Measurements from ENCODE around the gene LMNTD2. TPM values are rescaled to one million over a fixed set of nuclear protein-coding genes. Genes with fewer than 3 reads are reported as not detected.

The LMNTD2 gene
- total and polyA plus RNA-seq, 2 experiments from 2014 or later = 7.3 to 15.9 TPM

- peaks cover 19% of the 10 kb centered on the region for H3K4me1 ChIP-seq (ENCODE audit: insufficient read depth)
- H3K4me3 ChIP-seq = peak overlapping the region; percentile 62
- peaks cover 5% of the 10 kb centered on the region for H3K79me2 ChIP-seq
- peak overlapping the region; percentile 96 for H3K4me2 ChIP-seq
- no peaks in the 10 kb centered on the region for H3K27me3 ChIP-seq
- WGBS (ENCODE audit: low lambda C conversion rate, missing lambda C conversion rate) = 25% methylated on average over 29 of the region's 41 CpGs
- H3K9me3 ChIP-seq (ENCODE audit: low read depth) = no peaks in the 10 kb centered on the region
- TF ChIP-seq EZH2 (IDR thresholded peaks at IDR 0.05; ENCODE audit: borderline replicate concordance) (no peak), EZH2phosphoT487 (IDR thresholded peaks at IDR 0.05; ENCODE audit: low read depth, severe bottlenecking, unreplicated experiment) (no peak)
- TF ChIP-seq, protein P1, sequence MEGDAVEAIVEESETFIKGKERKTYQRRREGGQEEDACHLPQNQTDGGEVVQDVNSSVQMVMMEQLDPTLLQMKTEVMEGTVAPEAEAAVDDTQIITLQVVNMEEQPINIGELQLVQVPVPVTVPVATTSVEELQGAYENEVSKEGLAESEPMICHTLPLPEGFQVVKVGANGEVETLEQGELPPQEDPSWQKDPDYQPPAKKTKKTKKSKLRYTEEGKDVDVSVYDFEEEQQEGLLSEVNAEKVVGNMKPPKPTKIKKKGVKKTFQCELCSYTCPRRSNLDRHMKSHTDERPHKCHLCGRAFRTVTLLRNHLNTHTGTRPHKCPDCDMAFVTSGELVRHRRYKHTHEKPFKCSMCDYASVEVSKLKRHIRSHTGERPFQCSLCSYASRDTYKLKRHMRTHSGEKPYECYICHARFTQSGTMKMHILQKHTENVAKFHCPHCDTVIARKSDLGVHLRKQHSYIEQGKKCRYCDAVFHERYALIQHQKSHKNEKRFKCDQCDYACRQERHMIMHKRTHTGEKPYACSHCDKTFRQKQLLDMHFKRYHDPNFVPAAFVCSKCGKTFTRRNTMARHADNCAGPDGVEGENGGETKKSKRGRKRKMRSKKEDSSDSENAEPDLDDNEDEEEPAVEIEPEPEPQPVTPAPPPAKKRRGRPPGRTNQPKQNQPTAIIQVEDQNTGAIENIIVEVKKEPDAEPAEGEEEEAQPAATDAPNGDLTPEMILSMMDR (IDR thresholded peaks at IDR 0.05; ENCODE audit: poor library complexity) = no peak
- peak overlapping the region; percentile 26 for H2AFZ ChIP-seq
- peak overlapping the region; percentile 52 for H3K27ac ChIP-seq
- no peak for DNase-seq (ENCODE audit: low spot score)
- H3K36me3 ChIP-seq (replicated peaks; ENCODE audit: insufficient read depth, low read depth) = no peaks in the 10 kb centered on the region
- H3K9me2 ChIP-seq (replicated peaks; ENCODE audit: insufficient read depth) = no peaks in the 10 kb centered on the region
- H4K20me1 ChIP-seq (ENCODE audit: insufficient read depth, poor library complexity, severe bottlenecking) = no peaks in the 10 kb centered on the region
Observed at GRCh38 chr11:567629-568292, 7.2 kb upstream of the LMNTD2 start.

- TF ChIP-seq, protein P1 (IDR thresholded peaks at IDR 0.05; ENCODE audit: poor library complexity) = no peak
- TF ChIP-seq EZH2 (IDR thresholded peaks at IDR 0.05; ENCODE audit: borderline replicate concordance) (no peak), EZH2phosphoT487 (IDR thresholded peaks at IDR 0.05; ENCODE audit: low read depth, severe bottlenecking, unreplicated experiment) (no peak)
- Histone ChIP-seq H3K36me3 (replicated peaks; ENCODE audit: insufficient read depth, low read depth) (no peaks in the 10 kb centered on the region), H3K9me2 (replicated peaks; ENCODE audit: insufficient read depth) (no peaks in the 10 kb centered on the region), H3K4me3 (no peak overlapping the region), H3K27me3 (no peaks in the 10 kb centered on the region), H3K4me2 (peak overlapping the region; percentile 96), H3K27ac (peak overlapping the region; percentile 52), H2AFZ (no peak overlapping the region), H3K9me3 (ENCODE audit: low read depth) (no peaks in the 10 kb centered on the region), H4K20me1 (ENCODE audit: insufficient read depth, poor library complexity, severe bottlenecking) (no peaks in the 10 kb centered on the region), H3K4me1 (ENCODE audit: insufficient read depth) (peaks cover 24% of the 10 kb centered on the region), H3K79me2 (peaks cover 11% of the 10 kb centered on the region)
- WGBS (ENCODE audit: low lambda C conversion rate, missing lambda C conversion rate) = 92% methylated on average over 18 of the region's 18 CpGs
- DNase-seq (ENCODE audit: low spot score) = peak; percentile 5
Observed at GRCh38 chr11:567011-567628, 6.6 kb upstream of the LMNTD2 start.

DNA sequence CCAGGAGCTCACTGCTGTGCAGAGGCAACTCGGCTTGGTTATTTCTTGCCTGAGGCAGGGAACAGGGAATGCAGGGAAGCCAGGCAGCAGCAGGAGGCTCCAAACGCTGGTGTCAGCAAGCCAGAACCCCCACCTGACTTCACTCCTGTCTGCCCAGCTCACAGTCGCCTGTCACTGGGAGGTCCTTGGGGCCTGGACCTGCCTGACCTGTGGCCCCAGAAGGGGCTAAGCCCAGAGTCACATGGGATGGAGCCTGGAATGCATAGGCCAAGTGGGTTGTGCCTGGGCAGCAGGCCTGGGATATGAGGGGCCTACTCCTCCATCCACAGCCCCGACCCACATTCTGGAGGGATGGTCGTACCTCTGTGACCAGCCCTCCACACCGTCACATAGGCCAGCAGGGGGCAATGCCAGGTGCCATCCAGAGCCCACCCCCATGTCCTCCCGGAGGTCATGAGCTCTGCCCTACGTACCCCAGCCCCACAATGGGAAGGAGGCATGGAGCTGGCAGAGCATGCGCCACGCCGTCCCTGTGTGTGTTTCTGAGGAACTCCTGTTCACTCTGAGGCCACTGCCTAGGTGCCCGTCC lies 5.5 kb upstream of the LMNTD2 start:
- H3K79me2 ChIP-seq = peaks cover 17% of the 10 kb centered on the region
- H2AFZ ChIP-seq = no peak overlapping the region
- TF ChIP-seq, protein P1 (IDR thresholded peaks at IDR 0.05; ENCODE audit: poor library complexity) = no peak
- TF ChIP-seq EZH2 (IDR thresholded peaks at IDR 0.05; ENCODE audit: borderline replicate concordance) = no peak
- TF ChIP-seq EZH2phosphoT487 (IDR thresholded peaks at IDR 0.05; ENCODE audit: low read depth, severe bottlenecking, unreplicated experiment) = no peak
- no peaks in the 10 kb centered on the region for H3K9me2 ChIP-seq (replicated peaks; ENCODE audit: insufficient read depth)
- no peak for DNase-seq (ENCODE audit: low spot score)
- H3K9me3 ChIP-seq (ENCODE audit: low read depth) = no peaks in the 10 kb centered on the region
- H3K4me3 ChIP-seq = no peak overlapping the region
- peaks cover 28% of the 10 kb centered on the region for H3K4me1 ChIP-seq (ENCODE audit: insufficient read depth)
- H3K27ac ChIP-seq = no peak overlapping the region
- no peaks in the 10 kb centered on the region for H3K27me3 ChIP-seq
- 72% methylated on average over 12 of the region's 12 CpGs for WGBS (ENCODE audit: low lambda C conversion rate, missing lambda C conversion rate)
- no peaks in the 10 kb centered on the region for H4K20me1 ChIP-seq (ENCODE audit: insufficient read depth, poor library complexity, severe bottlenecking)
- no peak overlapping the region for H3K4me2 ChIP-seq
- H3K36me3 ChIP-seq (replicated peaks; ENCODE audit: insufficient read depth, low read depth) = no peaks in the 10 kb centered on the region
